ENCODE results near the gene SPDYE5. TPM values are rescaled to one million over a fixed set of nuclear protein-coding genes. Genes with fewer than 3 reads are reported as not detected.

The SPDYE5 gene
- polyA plus RNA-seq, 3 donors, result 0.20 TPM; not detected in 2

GRCh38 chr7:75532639-75533038, 40.5 kb downstream of the SPDYE5 start:
- no peak overlapping the region for H3K4me3 ChIP-seq (replicated peaks in 1 of 3; ENCODE audit: low read depth in 2 of 3, low read length in 3 of 3)
- Mint-ChIP-seq H3K36me3 (peaks cover 18 to 22% of the 10 kb centered on the region in 2 donors), H3K27me3 (ENCODE audit: low read depth in 3 of 3) (no peaks in the 10 kb centered on the region), H3K27ac (peak overlapping the region in 2 of 7 donors; percentile 50 to 65), H3K4me1 (peaks cover 21% of the 10 kb centered on the region), H3K4me3 (no peak overlapping the region), H3K9me3 (no peaks in the 10 kb centered on the region)
- H3K27ac ChIP-seq (ENCODE audit: low read depth in 1 of 2, low read length in 2 of 2), result no peak overlapping the region
- peaks cover 3% of the 10 kb centered on the region for H3K79me2 ChIP-seq (ENCODE audit: insufficient read depth, low read length)
- intact Hi-C loops (cut with micrococcal nuclease), result loop anchor here in 1 of 2 donors (5.0 kb wide), 1 partner anchor 90 kb away; no protein-coding TSS in a partner anchor
- no peaks in the 10 kb centered on the region for H3K27me3 ChIP-seq (ENCODE audit: control insufficient read depth in 2 of 2, insufficient read depth in 2 of 2, low read length in 2 of 2)
- no peaks in the 10 kb centered on the region for H3K9me3 ChIP-seq (replicated peaks in 1 of 2; ENCODE audit: control insufficient read depth in 1 of 2, insufficient read depth in 1 of 2, low read length in 2 of 2)
- H3K36me3 ChIP-seq (replicated peaks in 1 of 2; ENCODE audit: control insufficient read depth in 1 of 2, insufficient read depth in 2 of 2, low read length in 2 of 2), result peaks cover 15 to 17% of the 10 kb centered on the region in 2 donors
- no peak overlapping the region for H3K9ac ChIP-seq (ENCODE audit: insufficient read depth, low read length, poor library complexity, severe bottlenecking)
- no peaks in the 10 kb centered on the region for H4K20me1 ChIP-seq (ENCODE audit: insufficient read depth, low read length)
- no peak for DNase-seq
- H3K4me1 ChIP-seq (ENCODE audit: control insufficient read depth in 1 of 2, insufficient read depth in 2 of 2, low read length in 2 of 2), result peaks cover 18 to 20% of the 10 kb centered on the region in 2 donors
- H3K4me2 ChIP-seq (replicated peaks; ENCODE audit: extremely low read depth, low read length, poor library complexity, severe bottlenecking), result no peak overlapping the region
- WGBS (ENCODE audit: insufficient coverage), result 100% methylated on average over 3 of the region's 4 CpGs
- no peak for TF ChIP-seq CTCF (IDR thresholded peaks at IDR 0.05)
- H2AFZ ChIP-seq (ENCODE audit: insufficient read depth, low read depth, low read length, poor library complexity, severe bottlenecking), result no peak overlapping the region

- no peak overlapping the region for H3K4me3 Mint-ChIP-seq
- no peak overlapping the region for H3K9ac ChIP-seq (ENCODE audit: insufficient read depth, low read length, poor library complexity, severe bottlenecking)
- peak overlapping the region in 1 of 2 donors; percentile 89 for H3K27ac ChIP-seq (ENCODE audit: low read depth in 1 of 2, low read length in 2 of 2)
- 93% methylated on average over 4 of the region's 6 CpGs for WGBS (ENCODE audit: insufficient coverage)
- peaks cover 18% of the 10 kb centered on the region for H3K4me1 Mint-ChIP-seq
- H2AFZ ChIP-seq (ENCODE audit: insufficient read depth, low read depth, low read length, poor library complexity, severe bottlenecking), result no peak overlapping the region
- no peaks in the 10 kb centered on the region for H3K79me2 ChIP-seq (ENCODE audit: insufficient read depth, low read length)
- no peaks in the 10 kb centered on the region for H3K9me3 Mint-ChIP-seq
- no peak for DNase-seq
- peaks cover 13 to 14% of the 10 kb centered on the region in 2 donors for H3K4me1 ChIP-seq (ENCODE audit: control insufficient read depth in 1 of 2, insufficient read depth in 2 of 2, low read length in 2 of 2)
- H3K36me3 ChIP-seq (replicated peaks in 1 of 2; ENCODE audit: control insufficient read depth in 1 of 2, insufficient read depth in 2 of 2, low read length in 2 of 2), result peaks cover 24 to 29% of the 10 kb centered on the region in 2 donors
- H3K27me3 ChIP-seq (ENCODE audit: control insufficient read depth in 2 of 2, insufficient read depth in 2 of 2, low read length in 2 of 2), result no peaks in the 10 kb centered on the region
- H4K20me1 ChIP-seq (ENCODE audit: insufficient read depth, low read length), result no peaks in the 10 kb centered on the region
- H3K4me3 ChIP-seq (replicated peaks in 1 of 3; ENCODE audit: low read depth in 2 of 3, low read length in 3 of 3), result no peak overlapping the region
- H3K9me3 ChIP-seq (replicated peaks in 1 of 2; ENCODE audit: control insufficient read depth in 1 of 2, insufficient read depth in 1 of 2, low read length in 2 of 2), result no peaks in the 10 kb centered on the region
- peaks cover 25 to 34% of the 10 kb centered on the region in 2 donors for H3K36me3 Mint-ChIP-seq
- no peak overlapping the region for H3K4me2 ChIP-seq (replicated peaks; ENCODE audit: extremely low read depth, low read length, poor library complexity, severe bottlenecking)
- peaks cover 0 to 3% (median 0%) of the 10 kb centered on the region in 3 donors for H3K27me3 Mint-ChIP-seq (ENCODE audit: low read depth in 3 of 3)
- H3K27ac Mint-ChIP-seq, result peak overlapping the region in 6 of 7 donors; percentile 45 to 96 (median 93)
- no peak for TF ChIP-seq CTCF (IDR thresholded peaks at IDR 0.05)
- intact Hi-C loops (cut with micrococcal nuclease), result loop anchor here in 1 of 2 donors (5.0 kb wide), 1 partner anchor 88 kb away; no protein-coding TSS in a partner anchor
Observed at GRCh38 chr7:75533926-75534325, 41.8 kb downstream of the SPDYE5 start.
